Brain pericyte (primary cell): ENCODE measurements around the gene PLAAT2.
"Not testable (repeated sequence)": the region's sequence is repeated elsewhere in the genome, so short reads cannot be mapped to it uniquely, and the experiment has no call there.

ENCODE experiments used
- DNase-seq: peaks from one replicate; pipeline ENCODE4 v3.0.0-alpha.2; 2012; ENCODE audit warnings: low read depth, low spot score

The PLAAT2 gene

GRCh38 chr11:63563201-63564055 lies at the start of gene PLAAT2:
TSS of gene PLAAT2 (minus strand) at chr11:63563379. CDS start at chr11:63563324, 55 bp downstream.
- DNase-seq = no peak

- no peak for DNase-seq
Observed at GRCh38 chr11:63612181-63612580, 49.0 kb upstream of the PLAAT2 start.

DNA sequence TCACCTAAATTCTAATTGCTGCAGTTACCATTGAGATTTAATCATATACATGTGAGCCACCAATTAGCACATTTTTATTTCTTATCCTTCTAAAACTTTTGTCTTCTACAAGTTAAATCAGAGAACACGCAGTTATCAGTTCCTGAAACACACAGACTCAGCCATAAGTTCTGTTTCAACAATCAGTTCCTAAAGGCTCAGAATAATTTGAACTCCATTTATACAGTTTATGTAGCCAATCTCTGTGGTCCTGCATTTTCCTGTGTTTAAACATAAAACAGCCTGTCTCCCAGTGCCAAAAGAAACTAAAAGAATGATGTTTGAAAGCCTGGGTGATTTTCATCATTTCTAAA lies 48.2 kb upstream of the PLAAT2 start:
- no peak for DNase-seq

- DNase-seq = peak; percentile 42
Observed at GRCh38 chr11:63610604-63611394, 47.6 kb upstream of the PLAAT2 start.

DNA sequence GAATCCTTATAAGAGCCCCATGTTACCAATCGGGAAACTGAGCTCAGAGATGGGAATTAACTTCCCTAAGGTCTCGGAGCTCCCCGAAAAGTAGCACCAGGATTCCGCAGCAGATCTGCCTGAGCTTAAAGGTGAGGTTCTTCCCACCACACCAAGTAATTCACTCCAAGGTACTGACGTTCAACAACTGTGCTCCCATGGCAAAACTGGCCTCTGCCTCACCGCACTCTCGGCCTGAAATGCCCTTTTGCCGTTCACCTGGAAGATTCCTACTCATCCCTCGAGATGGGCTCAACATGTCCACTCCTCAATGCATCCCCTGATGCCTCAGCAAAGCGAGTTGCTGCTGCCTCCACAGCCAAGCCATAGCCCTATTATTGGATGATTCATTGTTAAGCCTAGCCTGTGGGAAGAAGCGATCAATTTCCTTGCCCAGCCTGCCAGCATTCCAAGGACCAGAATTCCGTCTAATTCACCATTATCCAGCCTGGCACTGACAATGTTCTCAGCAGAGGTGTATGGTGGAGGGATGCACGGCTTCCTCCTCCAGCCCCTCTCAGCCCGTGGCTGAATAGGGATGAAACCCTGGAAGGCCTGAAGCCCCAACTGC lies 46.9 kb upstream of the PLAAT2 start:
- DNase-seq = no peak

DNA sequence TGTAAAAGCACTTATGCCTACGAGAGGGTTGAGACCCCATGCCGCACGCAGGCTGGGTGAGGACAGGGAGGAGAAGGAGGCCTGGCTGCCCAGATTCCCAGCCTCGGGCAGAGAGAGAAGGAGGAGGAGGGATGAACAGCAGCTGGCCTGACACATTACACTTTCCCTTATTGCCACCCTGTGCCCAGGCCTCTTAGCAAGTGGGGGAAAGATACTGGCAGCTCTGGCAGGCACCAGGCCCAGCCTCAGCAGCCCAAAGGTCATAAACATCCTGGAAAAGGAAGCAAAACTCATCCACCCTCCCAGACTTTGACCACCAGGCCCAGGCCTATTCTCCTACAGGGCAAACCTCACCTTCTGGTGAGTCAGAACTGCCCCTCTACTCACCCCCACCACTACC lies 46.4 kb upstream of the PLAAT2 start:
- no peak for DNase-seq

DNA sequence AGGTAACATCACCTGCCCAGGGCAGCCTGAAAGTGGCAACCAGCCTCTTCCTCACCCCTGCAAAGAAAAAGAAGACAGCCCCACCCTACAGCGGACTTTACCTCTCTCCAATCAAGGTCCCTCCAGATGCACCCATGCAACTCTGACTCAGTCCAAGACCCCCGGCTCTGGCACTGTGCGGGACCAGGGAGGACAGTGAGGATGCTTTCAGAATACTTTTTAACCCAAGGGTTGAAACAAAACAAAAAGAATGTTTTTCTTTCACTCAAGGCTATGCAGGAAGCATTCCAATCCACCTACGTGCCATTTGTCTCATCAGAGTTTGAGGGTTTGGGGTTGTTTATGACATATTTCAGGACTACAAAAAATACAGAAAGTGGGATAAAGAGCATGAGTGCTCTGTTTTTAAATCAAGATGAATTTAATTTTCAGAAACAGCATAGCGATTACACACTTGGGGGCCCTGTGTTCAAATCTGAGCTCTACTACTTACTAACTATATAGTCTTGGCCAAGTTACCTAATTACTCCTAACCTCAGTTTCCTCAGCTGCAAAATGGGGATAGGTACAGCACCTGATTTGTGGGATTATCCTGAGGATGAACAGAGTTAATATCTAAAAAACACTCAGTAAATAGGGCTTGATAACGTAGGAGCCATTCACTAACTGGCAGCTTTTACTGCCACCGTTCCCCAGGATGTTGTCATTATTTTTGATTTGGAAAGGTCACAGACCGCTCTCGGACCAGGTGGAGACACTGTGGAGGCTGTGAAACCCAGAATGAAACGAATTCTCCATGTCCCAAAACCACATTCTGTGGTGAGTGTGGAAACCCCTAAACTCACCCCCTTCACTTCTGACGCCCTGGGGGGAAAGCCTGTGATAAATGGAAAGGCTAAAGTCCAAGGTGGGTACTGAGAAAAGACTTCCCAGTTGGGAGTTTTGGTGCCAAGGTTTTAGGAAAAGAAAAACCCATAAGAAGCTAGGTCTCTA lies 45.5 kb upstream of the PLAAT2 start:
- DNase-seq = no peak

- no peak for DNase-seq
Observed at GRCh38 chr11:63603180-63603518, 40.0 kb upstream of the PLAAT2 start.

GRCh38 chr11:63602290-63603179 lies 39.4 kb upstream of the PLAAT2 start:
- DNase-seq = not testable (repeated sequence)

- DNase-seq = no peak
Observed at GRCh38 chr11:63599211-63600122, 36.3 kb upstream of the PLAAT2 start.

- DNase-seq = no peak
Observed at GRCh38 chr11:63598556-63598955, 35.4 kb upstream of the PLAAT2 start.

DNA sequence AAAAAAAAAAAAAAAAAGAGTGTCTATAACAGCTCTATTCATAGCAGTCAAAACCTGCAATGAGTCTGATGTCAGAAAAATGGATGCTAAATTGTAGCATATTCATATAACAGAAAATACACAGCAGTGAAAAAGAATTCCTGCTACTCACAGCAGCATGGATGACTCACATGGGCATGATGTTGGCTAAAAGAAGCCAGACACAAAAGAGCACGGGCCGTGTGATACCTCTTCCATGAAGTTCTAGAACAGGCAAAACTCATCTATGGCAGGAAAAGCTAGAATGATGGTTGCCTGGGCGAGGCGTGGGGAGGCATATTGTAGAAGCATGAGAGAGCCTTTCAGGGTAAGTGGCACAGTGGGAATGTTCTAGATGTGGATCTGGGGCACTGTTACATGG lies 32.1 kb upstream of the PLAAT2 start:
- DNase-seq = no peak

GRCh38 chr11:63592975-63593395 lies 29.8 kb upstream of the PLAAT2 start:
- no peak for DNase-seq

GRCh38 chr11:63590024-63590788 lies 27.0 kb upstream of the PLAAT2 start:
- no peak for DNase-seq

- no peak for DNase-seq
Observed at GRCh38 chr11:63589000-63589399, 25.8 kb upstream of the PLAAT2 start.

DNA sequence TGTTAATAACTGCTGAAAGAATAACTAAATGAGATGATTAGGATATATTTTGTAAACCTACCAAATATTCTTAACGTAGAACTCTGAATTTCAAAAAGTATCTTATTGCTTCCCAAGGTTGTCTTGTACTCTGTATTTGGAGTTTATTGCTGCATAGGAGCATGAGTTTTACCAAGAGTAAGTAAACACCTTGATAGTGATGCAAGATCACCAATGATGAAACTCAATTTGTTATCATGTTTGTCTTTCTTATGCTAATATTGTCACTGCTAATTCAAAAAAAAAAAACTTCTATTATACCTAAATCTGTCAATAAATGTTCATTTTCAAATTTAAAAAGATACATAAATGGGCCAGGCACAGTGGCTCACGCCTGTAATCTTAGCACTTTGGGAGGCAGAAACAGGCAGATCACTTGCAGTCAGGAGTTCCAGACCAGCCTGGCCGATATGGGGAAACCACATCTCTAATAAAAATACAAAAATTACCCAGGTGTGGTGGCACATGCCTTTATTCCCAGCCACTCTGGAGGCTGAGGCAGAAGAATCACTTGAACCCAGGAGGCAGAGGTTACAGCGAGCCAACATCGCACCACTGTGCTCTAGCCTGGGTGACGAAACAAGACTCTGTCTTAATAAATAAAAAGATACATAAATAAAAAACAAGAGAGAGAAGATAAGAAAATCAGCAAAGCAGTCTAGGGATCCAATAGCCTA lies 23.4 kb upstream of the PLAAT2 start:
- DNase-seq = no peak

DNA sequence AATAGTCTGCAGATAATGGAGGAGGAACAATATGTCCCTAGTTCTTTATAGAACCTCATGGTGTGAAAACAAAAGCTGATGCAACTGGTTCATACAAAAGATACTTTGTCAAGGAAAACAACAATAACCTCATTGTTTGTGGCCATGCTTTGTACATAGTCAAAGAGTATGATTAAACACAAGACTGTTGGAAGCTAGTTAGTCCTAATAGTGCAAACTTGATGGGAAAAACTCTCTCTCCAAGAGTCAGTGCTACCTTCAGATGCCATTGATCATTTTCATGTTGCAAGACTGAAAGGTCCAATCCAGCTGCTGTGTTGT lies 20.1 kb upstream of the PLAAT2 start:
- DNase-seq = no peak

DNA sequence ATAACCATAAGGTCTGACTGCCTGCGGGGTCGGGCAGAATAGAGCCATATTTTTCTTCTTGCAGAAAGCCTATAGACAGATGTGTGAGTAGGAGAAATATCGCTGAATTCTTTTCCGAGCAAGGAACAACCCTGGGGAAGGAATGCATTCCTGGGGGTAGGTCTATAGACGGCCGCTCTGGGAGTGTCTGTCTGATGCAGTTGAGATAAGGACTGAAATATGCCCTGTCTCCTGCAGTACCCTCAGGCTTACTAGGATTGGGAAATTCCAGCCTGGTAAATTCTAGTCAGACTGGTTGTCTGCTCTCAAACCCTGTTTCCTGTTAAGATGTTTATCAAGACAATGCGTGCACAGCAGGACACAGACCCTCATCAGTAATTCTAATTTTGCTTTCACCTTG lies 18.0 kb upstream of the PLAAT2 start:
- not testable (repeated sequence) for DNase-seq
